Cerebellar cortex (tissue), 1 donor: Measurements from ENCODE around the gene ATP5F1E.
A peak's percentile ranks its signal among the peaks of the same experiment; 100 is the strongest.
"Not testable (repeated sequence)": the region's sequence is repeated elsewhere in the genome, so short reads cannot be mapped to it uniquely, and the experiment has no call there.

Source experiments
- DNase-seq: peaks from one replicate; pipeline ENCODE4 v3.0.0-alpha.2; 2015; ENCODE audit warnings: low spot score

ATP5F1E gene

DNA sequence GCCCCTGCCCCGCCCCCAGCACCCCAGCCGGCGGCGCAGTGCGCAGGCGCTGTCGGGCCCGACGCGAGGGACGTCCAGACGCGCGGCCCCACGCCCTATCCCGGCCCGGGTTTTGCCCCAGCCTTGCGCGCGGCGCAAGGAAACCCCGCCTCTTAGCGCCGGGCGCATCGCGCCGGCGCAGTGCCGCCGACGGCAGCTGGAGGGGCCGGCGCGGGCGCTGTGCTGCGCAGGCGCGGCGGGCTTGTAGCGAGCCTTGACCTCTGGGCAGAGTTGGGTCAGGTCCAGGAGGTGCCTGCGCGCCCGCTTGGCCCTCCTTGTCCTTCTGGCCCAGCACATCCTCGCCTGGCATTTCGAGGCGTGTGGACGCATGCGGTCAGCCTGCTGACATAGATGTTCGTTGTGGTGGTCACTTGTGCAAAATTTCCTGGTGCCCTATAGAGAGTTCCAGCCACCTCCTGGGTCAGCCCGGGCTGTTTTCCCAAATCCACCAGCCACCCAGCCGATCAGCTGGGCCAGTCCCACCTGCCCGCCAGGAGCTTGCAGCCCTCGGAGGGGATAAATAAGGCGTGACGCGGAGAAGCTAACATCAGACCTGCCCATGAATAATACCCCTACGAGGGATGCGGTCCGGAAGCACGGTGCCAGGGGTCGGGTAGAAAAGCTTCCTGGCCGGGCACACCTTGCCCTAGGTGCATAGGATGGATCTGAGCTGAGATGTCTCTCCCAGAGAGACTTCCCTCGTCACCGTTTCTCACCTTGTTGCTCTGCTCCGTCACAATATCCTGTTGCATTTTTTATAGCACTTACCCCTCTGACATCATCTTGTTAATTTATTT, 10.9 kb upstream of the ATP5F1E start:
- peak; percentile 84 for DNase-seq

DNA sequence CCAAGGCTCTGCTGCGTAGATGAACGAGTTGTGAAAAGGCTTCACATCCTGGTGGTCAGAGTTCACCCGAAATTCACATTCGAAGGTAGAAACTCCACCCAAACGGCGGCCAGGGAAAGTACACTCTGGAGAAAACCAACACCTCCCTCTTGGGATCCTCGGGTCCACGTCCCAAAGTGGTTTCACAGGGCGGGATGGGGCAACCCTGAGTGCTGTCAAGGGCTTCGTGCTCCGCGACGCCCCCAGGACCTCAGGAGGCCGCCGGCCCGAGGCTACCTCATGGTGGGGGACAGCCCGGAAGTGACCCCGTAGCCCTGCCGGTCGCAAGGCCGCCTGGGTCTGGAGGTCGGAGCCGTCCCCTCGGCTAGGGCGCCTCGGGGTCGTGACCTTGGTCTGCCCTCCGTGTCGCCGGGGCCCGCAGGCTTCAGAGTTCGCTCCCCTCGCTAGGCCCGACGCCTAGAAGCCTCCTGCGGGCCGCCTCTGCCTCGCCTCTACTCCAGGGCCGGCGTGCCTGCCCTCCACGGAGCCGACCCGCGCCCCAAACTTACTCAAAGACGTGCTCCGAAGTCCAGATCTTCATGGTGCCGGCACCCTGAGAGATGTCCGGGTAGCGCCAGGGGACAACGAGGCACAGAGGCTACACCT, 10.1 kb upstream of the ATP5F1E start, which contains the start of gene PRELID3B:
PRELID3B (minus strand) TSS at position 636 of the 645 bp plus-strand sequence; CDS start at position 580, 56 bp downstream.
- DNase-seq: no peak

DNA sequence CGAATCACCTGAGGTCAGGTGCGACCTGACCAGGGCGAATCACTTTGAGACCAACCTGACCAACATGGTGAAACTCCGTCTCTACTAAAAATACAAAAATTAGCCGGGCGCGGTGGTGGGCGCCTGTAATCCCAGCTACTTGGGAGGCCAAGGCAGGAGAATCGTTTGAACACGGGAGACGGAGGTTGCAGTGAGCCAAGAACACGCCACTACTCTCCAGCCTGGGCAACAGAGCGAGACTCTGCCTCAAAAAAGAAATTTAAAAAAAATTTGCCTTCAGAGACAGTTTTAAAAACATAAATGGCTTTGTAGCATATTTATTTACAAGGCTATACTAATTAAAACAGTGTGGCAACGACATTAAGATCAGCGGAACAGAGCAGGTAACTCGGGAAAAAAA, 9.4 kb upstream of the ATP5F1E start:
- DNase-seq: not testable (repeated sequence)

DNA sequence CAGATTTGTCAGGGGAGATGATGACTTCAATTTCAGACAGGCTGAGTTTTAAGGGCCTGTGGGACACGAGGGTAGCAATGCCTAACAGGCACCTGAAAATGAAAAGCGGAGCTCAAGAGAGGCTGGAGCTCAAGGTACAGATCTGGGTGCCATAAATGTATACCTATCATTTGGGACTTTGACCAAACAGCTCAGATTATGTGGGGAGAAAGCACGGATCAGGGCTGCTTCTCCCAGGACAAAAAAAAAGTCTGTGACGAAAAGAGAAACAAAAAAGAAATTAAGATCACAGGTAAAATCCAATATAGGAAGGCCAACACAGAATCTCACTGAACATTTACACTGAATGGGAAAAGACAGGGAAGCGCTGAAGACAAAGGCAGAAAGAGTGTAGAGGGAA, 8.5 kb upstream of the ATP5F1E start:
- DNase-seq: no peak

DNA sequence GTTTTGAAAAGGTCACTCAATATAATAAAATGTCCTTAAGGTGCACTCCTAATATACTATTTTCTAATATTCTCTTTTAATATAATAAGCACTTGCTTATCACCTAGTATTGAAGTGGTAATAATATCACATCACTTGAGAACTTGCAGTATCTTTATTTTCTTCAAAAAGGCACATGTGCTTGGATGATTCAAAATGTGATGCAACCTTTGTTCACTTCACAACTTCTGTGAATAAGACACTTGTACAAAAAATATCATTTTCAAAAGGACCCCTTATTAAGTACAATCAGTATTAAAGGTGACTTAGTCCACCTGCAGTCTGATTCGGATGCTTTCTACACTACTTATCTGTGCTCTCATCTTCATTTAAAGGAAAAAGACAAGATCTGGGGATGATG, 7.1 kb upstream of the ATP5F1E start:
- DNase-seq: no peak

DNA sequence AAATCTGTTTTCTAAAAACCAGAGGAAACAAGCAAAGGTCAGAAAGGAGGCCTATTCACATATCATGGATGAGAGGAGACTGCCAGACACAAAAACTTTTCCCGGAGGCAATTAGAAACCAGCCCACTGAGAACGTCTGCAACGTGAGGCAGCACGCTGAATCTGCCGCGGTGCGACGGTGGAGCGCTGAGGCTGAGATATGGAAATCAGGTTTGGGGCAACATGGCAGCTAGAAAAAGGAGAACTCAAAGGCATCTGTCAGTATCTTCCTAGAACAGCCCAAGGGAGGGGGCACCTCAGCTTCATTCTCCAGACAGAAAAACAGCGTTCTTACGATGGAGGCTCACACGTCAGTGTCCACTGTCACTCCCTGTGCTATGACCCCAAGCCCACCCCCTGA, 5.3 kb upstream of the ATP5F1E start:
- DNase-seq: no peak

DNA sequence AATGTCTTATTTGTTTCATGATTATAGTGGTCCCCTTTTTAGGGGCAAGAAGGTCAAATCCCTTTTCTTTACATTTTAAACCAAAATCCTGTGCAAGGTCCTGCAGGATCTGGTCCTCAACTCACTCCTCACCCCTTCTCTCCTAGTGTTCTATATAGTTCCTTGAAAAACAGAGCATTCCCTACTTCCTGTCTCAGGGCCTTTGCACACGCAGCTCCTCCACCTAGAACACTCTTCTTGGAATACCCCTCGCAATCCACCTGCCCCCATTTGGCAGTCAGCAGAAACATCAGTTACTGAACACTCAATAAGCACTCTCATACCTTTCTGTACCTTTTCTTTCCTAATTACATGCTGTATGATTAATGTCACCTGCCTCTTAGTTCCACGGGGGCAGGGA, 3.2 kb upstream of the ATP5F1E start:
- DNase-seq: no peak

DNA sequence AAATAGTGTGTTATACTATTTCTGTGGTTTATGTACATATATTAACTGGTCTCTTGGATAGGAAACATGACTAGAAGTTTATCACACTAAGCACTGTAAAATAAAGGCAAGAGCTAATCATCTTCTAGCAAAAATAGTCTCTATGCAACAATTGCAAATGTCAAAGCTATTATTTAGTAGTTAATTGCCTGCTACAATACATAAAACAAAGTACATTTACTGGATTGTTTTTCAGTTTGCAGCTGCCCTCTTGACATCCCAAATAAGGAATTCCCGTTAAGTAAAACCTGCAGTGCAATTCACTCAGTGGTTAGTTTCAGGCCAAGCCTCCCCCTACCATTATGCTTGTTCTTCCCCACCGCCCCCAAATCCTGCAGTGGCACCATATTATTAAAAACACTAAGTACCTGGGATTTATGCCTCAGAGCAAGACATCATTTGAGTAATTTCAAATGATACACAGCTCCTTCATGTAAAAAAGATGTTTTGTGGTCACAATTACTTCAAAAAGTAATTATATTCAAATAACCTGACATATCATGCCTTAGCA, 1.6 kb upstream of the ATP5F1E start:
- DNase-seq: no peak

DNA sequence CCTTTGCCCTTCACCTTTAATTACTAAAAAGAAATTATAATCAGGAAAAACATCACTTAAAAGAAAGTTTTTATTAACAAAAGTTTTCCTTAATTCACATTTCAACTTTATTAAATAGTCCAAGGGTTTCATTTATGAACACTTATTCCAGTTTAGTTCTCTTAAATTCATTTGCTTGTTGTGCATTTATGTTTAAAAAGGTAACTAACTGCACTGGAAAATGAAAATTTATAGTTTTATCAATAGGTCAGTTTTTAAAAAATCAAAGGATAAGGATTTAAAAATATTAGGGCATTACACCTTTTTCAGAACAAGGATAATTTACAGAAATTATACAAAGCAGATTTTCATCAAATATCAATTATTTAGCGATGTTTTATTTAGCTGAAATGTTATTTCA, 958 bp upstream of the ATP5F1E start:
- no peak for DNase-seq

DNA sequence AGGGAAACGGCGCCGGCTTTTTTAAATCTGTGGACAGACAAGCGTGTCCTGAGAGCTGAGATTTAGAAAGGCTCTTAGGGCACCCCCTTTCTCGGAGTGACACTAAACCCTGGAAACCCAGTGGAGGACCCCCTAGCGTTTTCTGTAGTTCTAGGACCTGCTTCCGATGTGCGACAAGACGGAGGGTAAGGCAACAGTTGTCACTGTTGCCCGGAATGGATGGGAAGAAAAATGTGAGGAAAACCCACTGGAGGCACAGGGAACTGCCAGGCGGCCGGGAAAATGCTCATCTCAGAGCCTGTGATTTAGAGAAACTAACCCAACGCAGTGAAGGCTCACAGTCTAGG, 551 bp upstream of the ATP5F1E start:
- DNase-seq: no peak

DNA sequence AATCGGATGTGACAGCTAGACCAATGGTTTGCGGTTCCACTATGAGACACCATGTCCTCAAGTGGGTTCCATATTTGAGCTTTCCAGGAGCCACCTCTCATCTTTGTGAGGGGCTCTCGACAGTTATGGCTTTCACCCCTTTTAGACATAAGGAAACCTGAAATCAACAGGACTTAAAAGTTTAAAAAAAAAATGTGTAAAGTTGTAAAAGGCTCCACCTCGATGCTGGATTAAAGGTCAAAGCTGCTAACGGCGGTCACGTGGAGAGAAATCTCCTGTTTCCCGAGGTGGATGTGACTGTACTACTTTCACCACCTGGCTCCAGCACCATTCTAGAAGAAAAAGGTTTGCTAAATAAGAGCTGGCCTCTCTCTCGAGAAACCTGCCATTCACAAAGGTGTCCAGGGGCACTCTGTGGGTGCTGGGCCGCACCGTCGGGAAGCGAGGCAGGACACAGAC, 542 bp downstream of the ATP5F1E start:
- no peak for DNase-seq

DNA sequence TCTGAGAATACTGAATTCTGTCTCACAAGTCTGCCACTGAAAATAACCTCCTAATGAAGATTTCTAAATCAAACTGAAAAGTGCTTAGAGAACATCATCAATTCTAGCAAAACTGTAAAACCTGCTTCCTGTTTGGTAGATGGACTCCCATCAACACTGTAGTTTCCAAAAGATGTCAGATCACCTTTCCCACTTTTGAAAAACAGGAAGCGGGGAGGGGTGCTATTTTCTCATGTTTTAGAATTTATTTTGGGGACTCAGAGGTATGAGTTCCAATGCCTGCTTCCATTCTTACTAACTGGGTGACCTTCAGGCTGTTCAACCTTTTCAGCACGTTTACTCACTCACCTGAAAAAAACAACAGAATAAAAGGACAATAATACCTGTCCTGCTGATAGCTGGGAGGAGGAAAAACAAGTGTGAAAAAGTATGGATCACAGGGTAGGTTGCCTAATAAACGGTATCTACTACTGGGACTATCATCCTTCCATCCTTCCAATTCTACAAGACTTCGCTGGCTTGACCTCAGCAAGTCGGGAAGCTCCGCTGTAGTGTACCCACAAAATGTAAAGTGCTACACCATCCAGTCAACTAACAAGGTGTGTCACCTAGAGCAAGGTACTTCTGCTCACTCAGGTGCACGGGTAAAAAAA, 1.1 kb downstream of the ATP5F1E start:
- DNase-seq: no peak

DNA sequence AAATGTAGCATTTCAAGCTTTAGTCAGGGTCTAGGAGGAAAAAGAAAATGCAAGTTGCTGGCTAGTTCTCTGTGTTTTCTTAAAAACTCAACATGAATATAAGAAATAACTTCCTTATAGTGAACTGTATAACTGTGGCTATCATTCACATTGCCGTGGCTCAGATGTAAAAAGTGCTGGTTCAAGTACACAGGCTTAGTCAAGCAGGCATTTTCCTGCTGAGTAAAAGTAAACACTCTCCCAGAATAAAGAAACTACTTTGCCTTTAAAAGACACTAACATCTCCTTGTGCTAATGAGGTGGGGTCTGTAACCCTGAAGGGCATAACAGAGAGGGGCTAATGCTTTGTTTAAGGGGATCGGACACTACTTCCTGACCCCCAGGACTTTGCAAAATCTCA, 3.3 kb downstream of the ATP5F1E start:
- no peak for DNase-seq

DNA sequence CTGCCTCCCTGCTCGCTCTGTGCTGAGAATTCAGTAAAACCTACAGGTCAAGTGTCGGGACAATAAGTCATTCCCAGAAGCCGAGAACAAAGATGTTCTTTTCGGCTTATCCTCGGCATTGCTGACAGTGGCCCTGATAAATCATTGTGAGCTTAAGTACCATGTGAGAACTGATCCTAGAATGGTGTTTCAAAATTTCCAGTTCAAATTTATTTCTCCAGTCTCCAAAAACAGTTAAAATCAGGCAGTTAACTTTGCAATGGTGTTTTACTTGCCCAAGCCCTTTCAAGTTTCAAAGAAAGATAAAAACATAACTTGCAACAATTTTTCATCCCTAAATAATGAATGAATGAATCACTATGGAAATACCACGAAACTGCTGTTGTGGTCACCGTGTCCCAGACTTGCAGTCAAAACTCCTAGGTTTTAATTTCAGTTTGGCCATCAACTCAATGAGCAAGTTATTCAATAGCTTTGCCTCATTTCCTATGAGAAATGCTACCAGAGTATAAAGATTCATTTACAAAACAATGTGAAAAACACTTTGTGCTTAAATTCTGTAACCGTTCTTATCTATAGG, 4.3 kb downstream of the ATP5F1E start:
- DNase-seq: no peak

DNA sequence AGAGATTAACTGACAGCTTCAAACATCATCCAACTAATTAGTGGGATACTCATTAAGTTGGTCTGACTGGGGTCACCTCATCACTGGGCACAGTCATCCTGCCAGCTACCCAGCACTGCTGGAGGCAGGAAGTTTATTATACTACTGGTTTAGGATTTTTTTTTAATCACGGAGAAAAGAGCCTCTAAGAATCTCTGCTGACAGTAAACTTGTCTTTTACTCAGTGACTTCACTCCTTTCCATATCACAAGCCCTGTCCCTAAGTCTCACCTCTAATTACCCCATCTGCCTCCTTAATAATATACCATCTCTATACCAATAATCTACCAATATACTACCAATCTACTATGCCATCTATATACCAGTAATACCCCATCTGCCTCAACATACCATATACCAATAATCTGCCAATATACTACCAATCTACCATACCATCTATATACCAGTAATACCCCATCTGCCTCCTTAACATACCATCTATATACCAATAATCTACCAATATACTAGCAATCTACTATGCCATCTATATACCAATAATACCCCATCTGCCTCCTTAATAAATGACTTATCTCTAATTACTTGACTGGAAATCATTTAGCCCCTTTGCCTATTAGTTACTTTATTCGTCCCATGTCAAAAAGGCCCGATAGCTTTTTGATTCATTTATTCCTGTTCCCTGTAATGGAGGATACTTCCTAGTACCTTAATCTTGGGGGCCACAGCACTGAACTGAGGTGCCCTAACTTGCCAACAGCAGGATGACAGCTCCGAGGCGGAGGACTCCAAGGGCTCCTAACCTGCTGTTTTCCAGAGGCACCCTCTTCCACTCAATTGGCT, 5.0 kb downstream of the ATP5F1E start:
- no peak for DNase-seq

DNA sequence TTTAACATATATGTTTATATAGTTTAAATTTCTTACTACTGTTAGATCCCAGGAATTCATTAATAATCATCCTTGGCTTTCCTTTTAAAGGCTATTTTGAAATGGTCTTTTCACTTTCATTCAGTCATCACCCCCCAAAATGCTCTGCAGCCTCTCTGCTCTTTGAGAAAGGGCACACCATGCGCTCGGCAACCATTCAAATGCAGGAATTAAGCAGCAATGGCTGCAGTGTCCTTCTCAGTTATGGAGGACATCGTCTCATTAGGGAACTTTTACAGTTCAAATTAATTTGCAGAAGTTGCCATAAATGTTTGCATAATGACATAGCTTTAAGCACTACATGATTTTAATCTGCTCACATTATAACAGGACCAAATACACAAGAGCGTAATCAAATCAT, 6.6 kb downstream of the ATP5F1E start:
- no peak for DNase-seq

DNA sequence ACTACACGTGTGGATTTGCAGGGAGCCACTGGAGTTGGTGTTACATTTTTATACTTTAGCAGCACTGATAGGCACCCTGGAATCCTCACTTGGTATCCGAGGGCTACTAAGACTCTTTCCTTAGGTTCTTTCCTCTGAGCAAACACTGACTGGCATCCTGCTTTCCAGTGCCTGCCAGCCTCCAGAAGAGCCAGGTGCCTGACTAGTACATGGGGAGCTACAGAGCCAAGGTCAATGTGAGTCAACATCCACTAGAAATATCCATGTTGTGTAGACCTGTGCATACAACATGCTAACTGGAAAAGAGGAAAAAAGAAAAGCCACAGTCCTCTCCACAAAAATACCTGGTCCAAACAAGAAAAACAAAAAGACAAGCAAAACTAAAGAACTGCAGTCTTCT, 7.0 kb downstream of the ATP5F1E start:
- no peak for DNase-seq

DNA sequence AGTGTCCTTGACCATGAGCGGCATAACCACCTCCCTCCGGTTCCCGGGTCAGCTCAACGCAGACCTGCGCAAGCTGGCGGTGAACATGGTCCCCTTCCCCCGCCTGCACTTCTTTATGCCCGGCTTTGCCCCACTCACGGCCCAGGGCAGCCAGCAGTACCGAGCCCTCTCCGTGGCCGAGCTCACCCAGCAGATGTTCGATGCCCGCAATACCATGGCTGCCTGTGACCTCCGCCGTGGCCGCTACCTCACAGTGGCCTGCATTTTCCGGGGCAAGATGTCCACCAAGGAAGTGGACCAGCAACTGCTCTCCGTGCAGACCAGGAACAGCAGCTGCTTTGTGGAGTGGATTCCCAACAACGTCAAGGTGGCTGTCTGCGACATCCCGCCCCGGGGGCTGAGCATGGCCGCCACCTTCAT, 8.0 kb downstream of the ATP5F1E start:
- no peak for DNase-seq

DNA sequence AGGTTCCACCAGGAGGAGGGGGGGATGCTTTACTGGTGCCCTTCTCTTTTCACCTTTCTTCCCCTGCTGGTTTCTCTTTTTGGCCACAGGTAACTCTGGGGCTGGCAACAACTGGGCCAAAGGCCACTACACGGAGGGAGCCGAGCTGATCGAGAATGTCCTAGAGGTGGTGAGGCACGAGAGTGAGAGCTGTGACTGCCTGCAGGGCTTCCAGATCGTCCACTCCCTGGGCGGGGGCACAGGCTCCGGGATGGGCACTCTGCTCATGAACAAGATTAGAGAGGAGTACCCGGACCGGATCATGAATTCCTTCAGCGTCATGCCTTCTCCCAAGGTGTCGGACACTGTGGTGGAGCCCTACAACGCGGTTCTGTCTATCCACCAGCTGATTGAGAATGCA, 8.5 kb downstream of the ATP5F1E start:
- DNase-seq: no peak

DNA sequence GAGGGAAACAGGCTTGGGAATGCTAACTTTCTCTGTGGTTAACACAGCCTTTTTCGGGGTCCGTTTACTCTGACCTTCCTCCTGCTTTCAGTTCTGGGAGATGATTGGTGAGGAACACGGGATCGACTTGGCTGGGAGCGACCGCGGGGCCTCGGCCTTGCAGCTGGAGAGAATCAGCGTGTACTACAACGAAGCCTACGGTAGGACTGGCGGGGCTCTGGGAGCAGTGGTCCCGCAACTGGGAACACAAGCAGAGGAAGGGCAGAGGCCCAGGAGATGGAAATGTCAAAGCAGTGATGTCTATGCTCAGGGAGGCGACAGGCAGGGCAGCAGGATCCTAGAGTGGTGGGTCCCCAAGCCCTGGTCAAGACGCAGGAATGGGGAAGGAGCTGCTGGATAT, 9.4 kb downstream of the ATP5F1E start:
- DNase-seq: no peak

DNA sequence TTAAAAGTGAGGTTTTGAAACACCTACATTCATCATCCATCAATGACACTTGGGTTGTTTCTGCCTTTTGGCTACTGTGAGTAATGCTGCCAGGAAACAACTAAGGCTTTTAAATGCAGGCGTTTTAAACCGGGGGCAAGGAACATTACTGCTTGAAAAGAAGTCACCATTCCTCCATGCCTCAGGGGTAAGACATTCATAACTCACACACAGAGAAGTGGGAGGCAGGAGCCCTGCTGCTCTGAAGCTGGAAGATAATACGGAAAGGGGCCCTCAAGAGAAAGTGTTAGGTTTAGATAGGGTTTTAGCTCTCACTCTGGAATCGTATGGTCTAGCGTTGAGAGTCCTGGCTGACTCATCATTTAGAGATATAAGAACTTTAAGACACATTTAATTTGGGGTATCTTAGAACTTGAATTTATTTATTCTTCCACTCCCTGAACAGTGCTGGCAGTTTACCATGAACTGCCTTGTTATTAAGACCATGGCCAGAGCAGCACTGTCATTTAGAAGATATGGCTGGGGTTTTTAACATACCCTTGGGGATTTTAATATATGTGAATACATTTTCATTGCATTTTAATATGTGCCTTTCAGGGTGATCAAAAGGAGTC, 11.1 kb downstream of the ATP5F1E start:
- no peak for DNase-seq
